ENCODE data around the gene GRIA4. TPM values are rescaled to one million over a fixed set of nuclear protein-coding genes. Genes with fewer than 3 reads are reported as not detected.

GRIA4 gene
- total RNA-seq, 1 donor from 2014 or later, result 14.1 TPM

- no peak overlapping the region for H3K9ac ChIP-seq (ENCODE audit: low read depth in 1 of 3, low read length in 3 of 3)
- H3K4me3 ChIP-seq (ENCODE audit: low read length in 3 of 3), result no peak overlapping the region
- H3K9me3 ChIP-seq (ENCODE audit: control insufficient read depth in 3 of 3, low read length in 3 of 3), result no peaks in the 10 kb centered on the region
- H3K27me3 ChIP-seq (ENCODE audit: control insufficient read depth in 3 of 3, insufficient read depth in 3 of 3, low read length in 3 of 3), result no peaks in the 10 kb centered on the region
- no peaks in the 10 kb centered on the region for H3K4me1 ChIP-seq (ENCODE audit: control insufficient read depth in 3 of 3, insufficient read depth in 3 of 3, low read length in 3 of 3)
- H3K27ac ChIP-seq (ENCODE audit: low read depth, low read length), result no peak overlapping the region
- H3K36me3 ChIP-seq (ENCODE audit: control insufficient read depth in 3 of 3, insufficient read depth in 3 of 3, low read length in 3 of 3), result no peaks in the 10 kb centered on the region
Observed at GRCh38 chr11:105891685-105892084, 281.8 kb downstream of the GRIA4 start.

- Histone ChIP-seq H3K36me3 (ENCODE audit: control insufficient read depth in 3 of 3, insufficient read depth in 3 of 3, low read length in 3 of 3) (no peaks in the 10 kb centered on the region), H3K9me3 (ENCODE audit: control insufficient read depth in 3 of 3, low read length in 3 of 3) (no peaks in the 10 kb centered on the region), H3K9ac (ENCODE audit: low read depth in 1 of 3, low read length in 3 of 3) (no peak overlapping the region), H3K4me3 (ENCODE audit: low read length in 3 of 3) (no peak overlapping the region), H3K4me1 (ENCODE audit: control insufficient read depth in 3 of 3, insufficient read depth in 3 of 3, low read length in 3 of 3) (no peaks in the 10 kb centered on the region), H3K27ac (ENCODE audit: low read depth, low read length) (no peak overlapping the region), H3K27me3 (ENCODE audit: control insufficient read depth in 3 of 3, insufficient read depth in 3 of 3, low read length in 3 of 3) (no peaks in the 10 kb centered on the region)
Observed at GRCh38 chr11:105897161-105897560, 287.3 kb downstream of the GRIA4 start.

- no peaks in the 10 kb centered on the region for H3K36me3 ChIP-seq (ENCODE audit: control insufficient read depth in 3 of 3, insufficient read depth in 3 of 3, low read length in 3 of 3)
- H3K9me3 ChIP-seq (ENCODE audit: control insufficient read depth in 3 of 3, low read length in 3 of 3), result no peaks in the 10 kb centered on the region
- H3K9ac ChIP-seq (ENCODE audit: low read depth in 1 of 3, low read length in 3 of 3), result no peak overlapping the region
- no peaks in the 10 kb centered on the region for H3K27me3 ChIP-seq (ENCODE audit: control insufficient read depth in 3 of 3, insufficient read depth in 3 of 3, low read length in 3 of 3)
- H3K4me1 ChIP-seq (ENCODE audit: control insufficient read depth in 3 of 3, insufficient read depth in 3 of 3, low read length in 3 of 3), result no peaks in the 10 kb centered on the region
- no peak overlapping the region for H3K27ac ChIP-seq (ENCODE audit: low read depth, low read length)
- H3K4me3 ChIP-seq (ENCODE audit: low read length in 3 of 3), result no peak overlapping the region
Observed at GRCh38 chr11:105899772-105900171, 289.9 kb downstream of the GRIA4 start.

DNA sequence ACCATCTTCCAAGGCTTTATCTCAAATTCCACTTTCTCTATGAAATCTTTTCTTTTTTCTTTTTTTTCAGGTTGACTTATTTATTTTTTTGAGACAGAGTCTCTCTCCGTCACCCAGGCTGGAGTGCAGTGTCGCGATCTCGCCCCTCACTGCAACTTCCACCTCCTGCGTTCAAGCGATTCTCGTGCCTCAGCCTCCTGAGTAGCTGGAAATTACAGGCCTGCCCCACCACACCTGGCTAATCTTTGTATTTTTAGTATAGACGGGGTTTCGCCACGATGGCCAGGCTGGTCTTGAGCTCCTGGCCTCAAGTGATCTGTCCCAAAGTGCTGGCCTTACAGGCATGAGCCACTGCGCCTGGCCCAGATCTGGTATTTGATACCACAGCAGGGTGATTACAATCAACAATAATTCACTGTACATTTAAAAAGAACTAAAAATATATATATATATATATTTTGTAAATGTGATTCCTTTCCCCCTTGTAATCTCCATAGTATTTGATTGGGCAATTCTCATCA, 290.7 kb downstream of the GRIA4 start:
- Histone ChIP-seq H3K27ac (ENCODE audit: low read depth, low read length) (no peak overlapping the region), H3K4me3 (ENCODE audit: low read length in 3 of 3) (no peak overlapping the region), H3K9ac (ENCODE audit: low read depth in 1 of 3, low read length in 3 of 3) (no peak overlapping the region), H3K4me1 (ENCODE audit: control insufficient read depth in 3 of 3, insufficient read depth in 3 of 3, low read length in 3 of 3) (no peaks in the 10 kb centered on the region), H3K27me3 (ENCODE audit: control insufficient read depth in 3 of 3, insufficient read depth in 3 of 3, low read length in 3 of 3) (no peaks in the 10 kb centered on the region), H3K9me3 (ENCODE audit: control insufficient read depth in 3 of 3, low read length in 3 of 3) (no peaks in the 10 kb centered on the region), H3K36me3 (ENCODE audit: control insufficient read depth in 3 of 3, insufficient read depth in 3 of 3, low read length in 3 of 3) (no peaks in the 10 kb centered on the region)

DNA sequence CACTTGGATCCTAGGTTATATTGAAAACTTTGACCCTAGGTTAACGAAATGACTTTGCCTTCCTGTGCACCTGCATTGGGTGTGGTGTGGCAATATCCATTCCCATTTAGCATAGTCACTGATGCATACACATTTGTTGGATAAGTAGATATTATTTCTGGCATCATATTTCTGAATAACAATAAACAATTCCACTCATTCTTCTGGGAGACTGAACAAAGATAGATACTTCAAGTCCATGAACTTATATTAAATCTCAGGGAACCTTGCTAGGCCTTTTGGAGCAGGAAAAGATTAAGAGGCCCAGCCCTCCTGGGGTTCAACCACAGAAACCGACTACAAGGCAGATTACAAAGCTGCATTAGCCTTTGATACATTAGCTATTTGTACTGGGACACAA, 293.2 kb downstream of the GRIA4 start:
- Histone ChIP-seq H3K9me3 (ENCODE audit: control insufficient read depth in 3 of 3, low read length in 3 of 3) (no peaks in the 10 kb centered on the region), H3K27me3 (ENCODE audit: control insufficient read depth in 3 of 3, insufficient read depth in 3 of 3, low read length in 3 of 3) (no peaks in the 10 kb centered on the region), H3K9ac (ENCODE audit: low read depth in 1 of 3, low read length in 3 of 3) (no peak overlapping the region), H3K27ac (ENCODE audit: low read depth, low read length) (no peak overlapping the region), H3K36me3 (ENCODE audit: control insufficient read depth in 3 of 3, insufficient read depth in 3 of 3, low read length in 3 of 3) (no peaks in the 10 kb centered on the region), H3K4me1 (ENCODE audit: control insufficient read depth in 3 of 3, insufficient read depth in 3 of 3, low read length in 3 of 3) (no peaks in the 10 kb centered on the region), H3K4me3 (ENCODE audit: low read length in 3 of 3) (no peak overlapping the region)

DNA sequence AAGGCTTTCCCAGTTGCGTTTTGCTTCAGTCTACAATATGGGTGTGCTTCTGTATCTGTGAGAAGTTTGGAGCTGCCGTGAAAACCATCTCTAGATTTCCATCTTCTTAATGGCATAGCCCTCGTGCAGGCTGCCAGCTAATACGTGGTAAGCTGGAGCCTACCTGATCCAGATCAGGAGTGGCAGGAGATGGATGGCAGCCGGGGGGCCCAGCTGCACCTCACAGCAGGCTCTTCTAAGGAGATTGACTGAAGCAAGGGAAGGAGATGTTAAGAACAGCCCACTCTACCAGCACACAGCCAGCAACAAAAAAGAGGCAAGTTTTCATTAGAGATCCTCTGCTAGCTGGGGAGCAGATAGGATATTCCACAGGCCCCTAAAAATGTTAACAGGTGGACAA, 296.6 kb downstream of the GRIA4 start:
- no peaks in the 10 kb centered on the region for H3K27me3 ChIP-seq (ENCODE audit: control insufficient read depth in 3 of 3, insufficient read depth in 3 of 3, low read length in 3 of 3)
- H3K4me3 ChIP-seq (ENCODE audit: low read length in 3 of 3), result no peak overlapping the region
- no peaks in the 10 kb centered on the region for H3K4me1 ChIP-seq (ENCODE audit: control insufficient read depth in 3 of 3, insufficient read depth in 3 of 3, low read length in 3 of 3)
- no peaks in the 10 kb centered on the region for H3K9me3 ChIP-seq (ENCODE audit: control insufficient read depth in 3 of 3, low read length in 3 of 3)
- no peak overlapping the region for H3K27ac ChIP-seq (ENCODE audit: low read depth, low read length)
- H3K9ac ChIP-seq (ENCODE audit: low read depth in 1 of 3, low read length in 3 of 3), result no peak overlapping the region
- H3K36me3 ChIP-seq (ENCODE audit: control insufficient read depth in 3 of 3, insufficient read depth in 3 of 3, low read length in 3 of 3), result no peaks in the 10 kb centered on the region

- Histone ChIP-seq H3K9ac (ENCODE audit: low read depth in 1 of 3, low read length in 3 of 3) (no peak overlapping the region), H3K27ac (ENCODE audit: low read depth, low read length) (no peak overlapping the region), H3K4me3 (ENCODE audit: low read length in 3 of 3) (no peak overlapping the region), H3K27me3 (ENCODE audit: control insufficient read depth in 3 of 3, insufficient read depth in 3 of 3, low read length in 3 of 3) (no peaks in the 10 kb centered on the region), H3K36me3 (ENCODE audit: control insufficient read depth in 3 of 3, insufficient read depth in 3 of 3, low read length in 3 of 3) (no peaks in the 10 kb centered on the region), H3K9me3 (ENCODE audit: control insufficient read depth in 3 of 3, low read length in 3 of 3) (no peaks in the 10 kb centered on the region), H3K4me1 (ENCODE audit: control insufficient read depth in 3 of 3, insufficient read depth in 3 of 3, low read length in 3 of 3) (no peaks in the 10 kb centered on the region)
Observed at GRCh38 chr11:105907319-105907718, 297.4 kb downstream of the GRIA4 start.

- H3K36me3 ChIP-seq (ENCODE audit: control insufficient read depth in 3 of 3, insufficient read depth in 3 of 3, low read length in 3 of 3), result no peaks in the 10 kb centered on the region
- no peaks in the 10 kb centered on the region for H3K27me3 ChIP-seq (ENCODE audit: control insufficient read depth in 3 of 3, insufficient read depth in 3 of 3, low read length in 3 of 3)
- no peaks in the 10 kb centered on the region for H3K4me1 ChIP-seq (ENCODE audit: control insufficient read depth in 3 of 3, insufficient read depth in 3 of 3, low read length in 3 of 3)
- H3K27ac ChIP-seq (ENCODE audit: low read depth, low read length), result no peak overlapping the region
- no peak overlapping the region for H3K9ac ChIP-seq (ENCODE audit: low read depth in 1 of 3, low read length in 3 of 3)
- H3K4me3 ChIP-seq (ENCODE audit: low read length in 3 of 3), result no peak overlapping the region
- no peaks in the 10 kb centered on the region for H3K9me3 ChIP-seq (ENCODE audit: control insufficient read depth in 3 of 3, low read length in 3 of 3)
Observed at GRCh38 chr11:105910095-105910715, 300.3 kb downstream of the GRIA4 start.

DNA sequence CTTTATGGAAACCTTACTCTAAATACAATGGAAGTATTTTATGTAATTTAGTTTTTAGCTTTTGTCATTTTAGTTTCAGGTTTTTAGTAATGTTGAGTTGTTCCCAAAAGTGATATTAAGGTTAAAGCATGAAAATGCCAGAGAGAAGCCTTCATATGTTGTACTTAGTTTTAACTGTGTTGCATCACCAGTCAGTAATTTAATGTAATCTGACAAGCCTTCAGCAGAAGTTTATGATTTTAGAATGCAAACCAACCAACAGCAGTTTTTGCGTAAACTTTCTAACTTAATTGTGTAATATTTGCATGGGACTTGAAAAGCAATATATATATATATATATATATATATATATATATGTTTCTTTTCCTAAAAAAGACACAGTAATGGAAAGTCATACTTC, 301.6 kb downstream of the GRIA4 start:
- Histone ChIP-seq H3K9ac (ENCODE audit: low read depth in 1 of 3, low read length in 3 of 3) (no peak overlapping the region), H3K4me3 (ENCODE audit: low read length in 3 of 3) (no peak overlapping the region), H3K27ac (ENCODE audit: low read depth, low read length) (no peak overlapping the region), H3K36me3 (ENCODE audit: control insufficient read depth in 3 of 3, insufficient read depth in 3 of 3, low read length in 3 of 3) (no peaks in the 10 kb centered on the region), H3K9me3 (ENCODE audit: control insufficient read depth in 3 of 3, low read length in 3 of 3) (no peaks in the 10 kb centered on the region), H3K4me1 (ENCODE audit: control insufficient read depth in 3 of 3, insufficient read depth in 3 of 3, low read length in 3 of 3) (no peaks in the 10 kb centered on the region), H3K27me3 (ENCODE audit: control insufficient read depth in 3 of 3, insufficient read depth in 3 of 3, low read length in 3 of 3) (no peaks in the 10 kb centered on the region)

DNA sequence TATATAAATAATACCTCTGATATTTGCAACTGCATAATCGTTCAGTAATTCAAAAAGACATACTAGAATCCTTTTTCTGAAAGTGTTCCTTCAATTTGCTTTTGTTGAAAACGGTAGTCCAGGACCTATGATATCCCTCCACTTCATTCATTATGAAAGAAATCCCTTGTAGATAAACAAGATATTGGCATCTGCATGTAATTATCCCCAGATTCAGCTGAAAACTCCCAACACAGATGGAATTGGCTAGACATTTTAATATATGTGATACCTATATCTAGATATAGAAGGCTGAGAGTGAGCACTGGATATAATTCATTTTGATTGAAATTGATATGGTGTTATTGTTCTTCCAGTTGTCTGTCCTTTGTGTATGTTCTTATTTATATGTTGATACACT, 302.8 kb downstream of the GRIA4 start:
- Histone ChIP-seq H3K9ac (ENCODE audit: low read depth in 1 of 3, low read length in 3 of 3) (no peak overlapping the region), H3K27me3 (ENCODE audit: control insufficient read depth in 3 of 3, insufficient read depth in 3 of 3, low read length in 3 of 3) (no peaks in the 10 kb centered on the region), H3K9me3 (ENCODE audit: control insufficient read depth in 3 of 3, low read length in 3 of 3) (no peaks in the 10 kb centered on the region), H3K27ac (ENCODE audit: low read depth, low read length) (no peak overlapping the region), H3K4me3 (ENCODE audit: low read length in 3 of 3) (no peak overlapping the region), H3K4me1 (ENCODE audit: control insufficient read depth in 3 of 3, insufficient read depth in 3 of 3, low read length in 3 of 3) (no peaks in the 10 kb centered on the region), H3K36me3 (ENCODE audit: control insufficient read depth in 3 of 3, insufficient read depth in 3 of 3, low read length in 3 of 3) (no peaks in the 10 kb centered on the region)
